HG03135 (cell line): ENCODE measurements around the gene OR8D2.
"Not testable (repeated sequence)": the region's sequence is repeated elsewhere in the genome, so short reads cannot be mapped to it uniquely, and the experiment has no call there.

Experiments used
- ATAC-seq: cut with Tn5 transposase; IDR thresholded peaks from one replicate; pipeline ENCODE4 v1.9.1; 2021; ENCODE audit warnings: mild to moderate bottlenecking, moderate library complexity; ENCODE audit not compliant: unreplicated experiment

The OR8D2 gene

DNA sequence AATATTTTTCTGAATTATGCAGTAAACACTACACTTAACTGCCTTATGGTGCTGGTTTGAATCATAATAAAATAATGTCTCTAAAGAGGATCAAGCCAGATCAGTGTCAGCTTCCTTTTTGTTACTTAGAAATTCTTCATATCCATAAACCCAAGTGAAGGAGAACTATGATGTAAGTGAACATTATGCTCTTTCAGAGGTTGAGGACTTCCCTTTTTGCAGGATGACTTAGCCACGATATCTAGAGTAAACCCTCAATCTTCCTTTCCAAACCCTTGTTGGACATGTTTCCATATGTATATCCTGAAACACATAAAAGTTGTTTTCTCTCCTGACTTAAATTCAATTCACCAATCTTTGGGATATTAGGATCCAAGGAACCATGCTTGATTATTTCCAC lies 25.3 kb downstream of the OR8D2 start:
- no peak for ATAC-seq

- no peak for ATAC-seq
Observed at GRCh38 chr11:124285610-124286344, 34.2 kb downstream of the OR8D2 start.

- no peak for ATAC-seq
Observed at GRCh38 chr11:124278261-124278660, 41.7 kb downstream of the OR8D2 start.

DNA sequence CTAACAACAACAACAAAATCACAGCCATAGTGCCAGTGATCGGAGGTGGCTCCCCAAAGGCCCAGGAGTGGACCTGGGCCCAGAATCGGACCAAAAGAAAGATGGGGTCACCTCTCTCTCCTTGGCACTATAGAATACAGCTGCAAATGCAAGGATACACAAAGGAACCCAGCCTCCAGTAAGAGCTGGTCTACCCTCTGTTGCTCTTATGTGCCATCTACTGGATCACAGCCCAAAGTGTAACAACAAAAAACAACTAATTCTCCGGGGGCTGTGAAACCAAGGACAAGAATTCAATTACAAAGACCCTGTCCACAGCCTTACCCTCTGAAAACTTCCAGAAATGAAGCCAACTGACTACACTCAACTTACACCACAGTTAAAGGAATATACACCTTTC lies 42.2 kb downstream of the OR8D2 start:
- no peak for ATAC-seq

GRCh38 chr11:124277207-124277606 lies 42.8 kb downstream of the OR8D2 start:
- ATAC-seq = no peak

DNA sequence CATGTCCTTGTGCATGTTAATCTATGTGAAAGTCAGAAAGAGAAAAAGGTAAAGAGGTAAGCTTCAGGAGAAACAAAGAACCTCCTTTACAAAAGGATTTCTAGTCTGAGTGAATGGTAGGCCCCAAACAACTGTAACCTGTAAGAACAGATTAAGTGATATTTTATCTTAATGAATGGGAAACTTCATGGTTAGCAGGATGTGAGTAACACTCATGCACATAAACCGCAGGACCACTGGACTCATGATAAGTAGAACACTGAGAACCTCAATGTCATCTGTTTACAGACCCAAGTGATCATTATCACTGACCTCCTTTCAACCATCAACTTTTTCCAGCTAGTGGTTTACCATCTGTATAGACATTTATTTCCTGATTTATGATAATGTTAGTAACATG lies 43.9 kb downstream of the OR8D2 start:
- ATAC-seq = no peak

DNA sequence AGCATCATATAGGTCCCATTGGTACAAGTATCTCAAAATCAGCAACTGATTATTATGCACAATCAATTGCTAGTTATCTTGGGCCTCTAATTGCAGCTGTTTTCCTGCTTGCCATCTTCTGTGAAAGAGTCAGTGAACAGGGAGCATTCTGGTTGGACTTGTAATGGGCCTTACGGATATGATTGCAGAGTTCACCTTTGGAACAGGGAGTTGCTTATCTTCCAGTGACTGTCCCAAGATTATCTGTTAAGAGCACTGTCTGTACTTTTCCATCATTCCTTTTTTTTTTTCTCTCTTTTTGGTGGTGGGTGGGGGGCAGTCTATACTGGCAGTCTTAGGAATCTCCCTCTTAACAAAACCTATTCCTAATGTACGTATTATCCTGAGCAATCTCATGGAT lies 46.0 kb downstream of the OR8D2 start:
- ATAC-seq = no peak

GRCh38 chr11:124270886-124271285 lies 49.1 kb downstream of the OR8D2 start:
- ATAC-seq = not testable (repeated sequence)
